ENCODE measurements around the gene SEMA3C.

Gene SEMA3C

DNA sequence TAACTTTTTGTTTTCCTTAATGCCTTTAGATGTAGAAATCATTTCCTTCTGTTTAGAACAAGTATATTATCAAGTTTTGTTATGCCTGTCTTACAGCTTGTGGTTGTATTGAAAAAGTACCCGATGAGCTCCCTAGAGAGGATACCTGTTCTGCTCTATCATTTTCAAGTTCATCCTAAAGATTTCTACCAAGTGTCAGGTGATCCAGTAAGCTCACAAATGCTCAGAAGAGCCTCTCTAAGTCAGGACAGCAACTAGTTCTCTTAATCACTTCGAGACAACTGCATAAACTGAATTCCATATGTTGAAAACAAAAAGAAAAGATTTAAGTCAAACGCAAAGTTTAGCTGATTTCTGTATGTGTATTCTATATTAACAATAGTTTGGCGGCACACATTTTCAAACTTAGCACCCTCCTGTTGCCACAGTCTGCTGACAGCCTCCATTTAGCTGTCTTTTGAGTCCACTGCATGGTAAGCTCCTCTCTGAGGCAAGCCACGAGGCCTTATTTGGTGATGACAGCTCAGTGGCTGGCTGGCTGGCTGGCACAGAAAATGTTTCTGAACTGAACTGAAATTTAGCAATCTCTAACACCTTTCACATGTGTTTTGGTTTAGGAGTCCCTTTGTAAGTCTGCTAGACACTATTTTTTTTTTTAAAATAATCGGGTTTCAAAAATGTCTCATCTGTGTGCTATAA, 59.4 kb downstream of the SEMA3C start:
- Histone ChIP-seq H3K4me3 (ENCODE audit: low read length) (no peak overlapping the region), H3K27ac (ENCODE audit: low read depth, low read length) (no peak overlapping the region)

DNA sequence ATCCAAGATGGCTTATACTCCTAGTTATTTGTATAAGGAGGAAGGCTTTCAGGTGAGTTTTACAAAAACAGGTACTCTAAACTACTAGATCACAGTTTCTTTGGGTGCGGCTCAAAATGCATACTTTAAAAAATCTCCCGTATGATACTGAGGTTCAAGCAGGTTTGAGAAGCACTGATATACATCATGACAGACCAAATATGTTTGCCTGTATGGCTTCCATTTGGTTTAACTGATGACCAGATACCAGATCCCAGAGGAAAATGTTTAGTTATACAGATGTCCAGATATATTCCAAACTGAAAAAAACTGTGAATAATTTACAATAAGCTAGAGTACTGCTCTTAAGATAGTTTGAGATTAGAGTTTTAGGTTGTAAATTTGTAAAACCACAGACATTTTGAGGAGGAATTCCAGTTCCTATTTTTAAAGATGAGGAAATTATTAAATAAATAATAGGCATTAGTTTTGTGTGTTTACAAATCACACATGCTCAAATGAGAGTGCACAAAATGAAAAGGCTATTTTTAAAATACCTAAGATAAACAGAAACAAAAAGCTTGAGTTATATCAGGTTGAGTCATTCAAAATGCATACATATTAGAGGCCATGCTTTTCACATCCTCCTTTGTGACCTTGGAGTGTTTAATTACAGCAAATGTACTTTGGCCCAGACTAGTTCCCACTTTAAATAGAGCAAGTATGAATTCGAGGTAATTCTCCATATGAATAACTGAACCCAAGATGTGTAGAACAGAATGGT, 60.5 kb downstream of the SEMA3C start:
- H3K4me1 ChIP-seq (ENCODE audit: control insufficient read depth, low read length): no peaks in the 10 kb centered on the region
- H3K79me2 ChIP-seq (ENCODE audit: control insufficient read depth, low read length): no peaks in the 10 kb centered on the region
- H3F3A ChIP-seq (ENCODE audit: control insufficient read depth, insufficient read depth): no peaks in the 10 kb centered on the region
- H3K36me3 ChIP-seq (ENCODE audit: control insufficient read depth, low read length): no peaks in the 10 kb centered on the region
- H4K20me1 ChIP-seq (ENCODE audit: control insufficient read depth, insufficient read depth, low read depth, low read length): no peaks in the 10 kb centered on the region
- H3K27me3 ChIP-seq (ENCODE audit: control insufficient read depth, low read length): no peaks in the 10 kb centered on the region
- no peaks in the 10 kb centered on the region for H3K9me3 ChIP-seq (ENCODE audit: control insufficient read depth, insufficient read depth, low read length)
- no peak overlapping the region for H3K27ac ChIP-seq (ENCODE audit: low read depth, low read length)
- no peak overlapping the region for H3K4me2 ChIP-seq (ENCODE audit: low read length)
- TF ChIP-seq EZH2phosphoT487 (IDR thresholded peaks at IDR 0.05; ENCODE audit: borderline replicate concordance, low read length): no peak
- TF ChIP-seq, protein P1, sequence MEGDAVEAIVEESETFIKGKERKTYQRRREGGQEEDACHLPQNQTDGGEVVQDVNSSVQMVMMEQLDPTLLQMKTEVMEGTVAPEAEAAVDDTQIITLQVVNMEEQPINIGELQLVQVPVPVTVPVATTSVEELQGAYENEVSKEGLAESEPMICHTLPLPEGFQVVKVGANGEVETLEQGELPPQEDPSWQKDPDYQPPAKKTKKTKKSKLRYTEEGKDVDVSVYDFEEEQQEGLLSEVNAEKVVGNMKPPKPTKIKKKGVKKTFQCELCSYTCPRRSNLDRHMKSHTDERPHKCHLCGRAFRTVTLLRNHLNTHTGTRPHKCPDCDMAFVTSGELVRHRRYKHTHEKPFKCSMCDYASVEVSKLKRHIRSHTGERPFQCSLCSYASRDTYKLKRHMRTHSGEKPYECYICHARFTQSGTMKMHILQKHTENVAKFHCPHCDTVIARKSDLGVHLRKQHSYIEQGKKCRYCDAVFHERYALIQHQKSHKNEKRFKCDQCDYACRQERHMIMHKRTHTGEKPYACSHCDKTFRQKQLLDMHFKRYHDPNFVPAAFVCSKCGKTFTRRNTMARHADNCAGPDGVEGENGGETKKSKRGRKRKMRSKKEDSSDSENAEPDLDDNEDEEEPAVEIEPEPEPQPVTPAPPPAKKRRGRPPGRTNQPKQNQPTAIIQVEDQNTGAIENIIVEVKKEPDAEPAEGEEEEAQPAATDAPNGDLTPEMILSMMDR (IDR thresholded peaks at IDR 0.05; ENCODE audit: low read depth, low read length, poor library complexity, severe bottlenecking): no peak
- no peaks in the 10 kb centered on the region for H3K9me2 ChIP-seq (replicated peaks; ENCODE audit: control insufficient read depth, low read length)
- no peak overlapping the region for H3K4me3 ChIP-seq (ENCODE audit: low read length)

More for the DNA sequence above, 59.4 kb downstream of the SEMA3C start:
- Histone ChIP-seq H3K27me3 (ENCODE audit: control insufficient read depth, low read length) (no peaks in the 10 kb centered on the region), H3F3A (ENCODE audit: control insufficient read depth, insufficient read depth) (no peaks in the 10 kb centered on the region), H3K9me2 (replicated peaks; ENCODE audit: control insufficient read depth, low read length) (no peaks in the 10 kb centered on the region), H3K36me3 (ENCODE audit: control insufficient read depth, low read length) (no peaks in the 10 kb centered on the region), H4K20me1 (ENCODE audit: control insufficient read depth, insufficient read depth, low read depth, low read length) (no peaks in the 10 kb centered on the region), H3K4me2 (ENCODE audit: low read length) (no peak overlapping the region), H3K4me1 (ENCODE audit: control insufficient read depth, low read length) (no peaks in the 10 kb centered on the region), H3K9me3 (ENCODE audit: control insufficient read depth, insufficient read depth, low read length) (no peaks in the 10 kb centered on the region), H3K79me2 (ENCODE audit: control insufficient read depth, low read length) (no peaks in the 10 kb centered on the region)
- TF ChIP-seq, protein P1 (IDR thresholded peaks at IDR 0.05; ENCODE audit: low read depth, low read length, poor library complexity, severe bottlenecking): no peak
- TF ChIP-seq EZH2phosphoT487 (IDR thresholded peaks at IDR 0.05; ENCODE audit: borderline replicate concordance, low read length): no peak

DNA sequence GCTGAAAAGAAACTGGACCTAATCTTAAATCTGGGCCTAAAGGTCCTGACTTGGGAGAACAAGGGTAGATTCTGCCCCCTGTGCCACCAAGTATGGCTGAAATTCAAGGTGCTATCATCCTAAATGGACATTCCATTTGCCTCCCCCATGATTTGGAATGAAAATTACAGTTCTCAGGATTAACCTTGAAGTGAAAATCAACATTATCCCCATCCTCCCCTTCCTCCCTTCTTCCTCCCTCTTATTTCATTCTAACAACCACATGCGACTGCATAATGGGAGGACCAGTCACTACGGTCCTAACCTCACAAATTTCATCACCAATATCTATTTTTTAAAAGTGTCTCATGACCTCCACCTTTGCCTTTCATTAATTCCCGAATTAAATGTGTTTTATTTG, 62.1 kb downstream of the SEMA3C start:
- no peak for TF ChIP-seq EZH2phosphoT487 (IDR thresholded peaks at IDR 0.05; ENCODE audit: borderline replicate concordance, low read length)
- TF ChIP-seq, protein P1 (IDR thresholded peaks at IDR 0.05; ENCODE audit: low read depth, low read length, poor library complexity, severe bottlenecking): no peak
- H3K9me3 ChIP-seq (ENCODE audit: control insufficient read depth, insufficient read depth, low read length): no peaks in the 10 kb centered on the region
- no peaks in the 10 kb centered on the region for H3K79me2 ChIP-seq (ENCODE audit: control insufficient read depth, low read length)
- no peaks in the 10 kb centered on the region for H4K20me1 ChIP-seq (ENCODE audit: control insufficient read depth, insufficient read depth, low read depth, low read length)
- H3K4me2 ChIP-seq (ENCODE audit: low read length): no peak overlapping the region
- no peak overlapping the region for H3K4me3 ChIP-seq (ENCODE audit: low read length)
- H3K36me3 ChIP-seq (ENCODE audit: control insufficient read depth, low read length): no peaks in the 10 kb centered on the region
- no peaks in the 10 kb centered on the region for H3F3A ChIP-seq (ENCODE audit: control insufficient read depth, insufficient read depth)
- H3K9me2 ChIP-seq (replicated peaks; ENCODE audit: control insufficient read depth, low read length): no peaks in the 10 kb centered on the region
- H3K27ac ChIP-seq (ENCODE audit: low read depth, low read length): no peak overlapping the region
- H3K4me1 ChIP-seq (ENCODE audit: control insufficient read depth, low read length): no peaks in the 10 kb centered on the region
- no peaks in the 10 kb centered on the region for H3K27me3 ChIP-seq (ENCODE audit: control insufficient read depth, low read length)

All from DOHH2 (cell line).